Prostate gland (tissue), 2 donors: ENCODE results near the gene KCNJ11. TPM values are rescaled to one million over a fixed set of nuclear protein-coding genes. Genes with fewer than 3 reads are reported as not detected.

Experiments used
- DNase-seq: peaks from one replicate; pipeline ENCODE4 v3.0.0-alpha.2; 2019; ENCODE audit warnings: low spot score
- H3K27ac ChIP-seq, 2 donors: fragments of 200-600 bp; sonication (generic); 2 replicates each; pipeline ENCODE4 v1.5.1; 2017 to 2019
- H3K27me3 ChIP-seq: fragments of 200-600 bp; sonication (generic); replicated peaks from 2 replicates; pipeline ENCODE4 v1.5.1; 2019; ENCODE audit not compliant: insufficient read depth
- H3K36me3 ChIP-seq, 2 donors: fragments of 200-600 bp; sonication (generic); 1 replicate in 1 of 2; 2 replicates in 1 of 2; pipeline versions ENCODE4 v1.5.1 to v1.8.1; 2017 to 2019
- H3K4me1 ChIP-seq: fragments of 200-600 bp; sonication (generic); replicated peaks from 2 replicates; pipeline ENCODE4 v1.5.1; 2019
- H3K4me3 ChIP-seq, 2 donors: fragments of 200-600 bp; sonication (generic); 2 replicates each; pipeline ENCODE4 v1.5.1; 2017 to 2019
- H3K9me3 ChIP-seq: fragments of 200-600 bp; sonication (generic); 2 replicates; pipeline ENCODE4 v1.5.1; 2017
- POLR2A ChIP-seq: fragments of 450-650 bp; IDR thresholded peaks from one replicate; pipeline ENCODE4 v1.6.1; 2016; ENCODE audit warnings: antibody characterized with exemption, mild to moderate bottlenecking
- POLR2AphosphoS5 ChIP-seq: sonication (generic); formaldehyde crosslinking; IDR thresholded peaks from one replicate; pipeline ENCODE4 v1.6.1; 2017; ENCODE audit warnings: antibody characterized with exemption
- WGBS: methylation state at CpG from one replicate; pipeline ENCODE4 v1.1.5; 2018; 5-methylcytosine and 5-hydroxymethylcytosine counted together
- intact Hi-C: fragments of 100-400 bp; cut with DNase I; formaldehyde crosslinking; loops from one replicate; pipeline ENCODE4 v1.14.2; 2022
- total RNA-seq, 2 donors: library from RNA; depleted of rRNA; stranded (reverse); fragments of >200 nt; gene quantifications; one replicate each; pipeline ENCODE4 v1.1.0, GENCODE V29; 2016
- TF ChIP-seq, protein P1 (sequence below), 4 experiments: fragments of 200-600 bp in 2 of 4; fragments of 450-650 bp in 2 of 4; sonication (generic) in 2 of 4; IDR thresholded peaks; 1 replicate in 3 of 4; 2 replicates in 1 of 4; pipeline ENCODE4 v1.5.1; 2016 to 2019; ENCODE audit warnings: antibody characterized with exemption in 4 of 4, mild to moderate bottlenecking in 2 of 4, moderate library complexity in 2 of 4

The KCNJ11 gene
- total RNA-seq, 2 donors from 2014 or later, result 5.5 to 10.3 TPM

- H3K27me3 ChIP-seq, result no peaks in the 10 kb centered on the region
- no peak overlapping the region for H3K4me3 ChIP-seq
- intact Hi-C loops, result no loop called here
- no peak for DNase-seq
- WGBS, result 83% methylated on average over 1 of the region's 1 CpG
- H3K36me3 ChIP-seq, result no peaks in the 10 kb centered on the region
- H3K4me1 ChIP-seq, result no peaks in the 10 kb centered on the region
- no peak overlapping the region for H3K27ac ChIP-seq
- H3K9me3 ChIP-seq, result no peaks in the 10 kb centered on the region
- TF ChIP-seq, protein P1, sequence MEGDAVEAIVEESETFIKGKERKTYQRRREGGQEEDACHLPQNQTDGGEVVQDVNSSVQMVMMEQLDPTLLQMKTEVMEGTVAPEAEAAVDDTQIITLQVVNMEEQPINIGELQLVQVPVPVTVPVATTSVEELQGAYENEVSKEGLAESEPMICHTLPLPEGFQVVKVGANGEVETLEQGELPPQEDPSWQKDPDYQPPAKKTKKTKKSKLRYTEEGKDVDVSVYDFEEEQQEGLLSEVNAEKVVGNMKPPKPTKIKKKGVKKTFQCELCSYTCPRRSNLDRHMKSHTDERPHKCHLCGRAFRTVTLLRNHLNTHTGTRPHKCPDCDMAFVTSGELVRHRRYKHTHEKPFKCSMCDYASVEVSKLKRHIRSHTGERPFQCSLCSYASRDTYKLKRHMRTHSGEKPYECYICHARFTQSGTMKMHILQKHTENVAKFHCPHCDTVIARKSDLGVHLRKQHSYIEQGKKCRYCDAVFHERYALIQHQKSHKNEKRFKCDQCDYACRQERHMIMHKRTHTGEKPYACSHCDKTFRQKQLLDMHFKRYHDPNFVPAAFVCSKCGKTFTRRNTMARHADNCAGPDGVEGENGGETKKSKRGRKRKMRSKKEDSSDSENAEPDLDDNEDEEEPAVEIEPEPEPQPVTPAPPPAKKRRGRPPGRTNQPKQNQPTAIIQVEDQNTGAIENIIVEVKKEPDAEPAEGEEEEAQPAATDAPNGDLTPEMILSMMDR (IDR thresholded peaks at IDR 0.05), result no peak
- TF ChIP-seq POLR2AphosphoS5 (no peak), POLR2A (no peak)
Observed at GRCh38 chr11:17347676-17348075, 40.8 kb downstream of the KCNJ11 start.

- H3K36me3 ChIP-seq, result no peaks in the 10 kb centered on the region
- H3K4me3 ChIP-seq, result no peak overlapping the region
- no peaks in the 10 kb centered on the region for H3K27me3 ChIP-seq
- TF ChIP-seq POLR2A (no peak), POLR2AphosphoS5 (no peak)
- TF ChIP-seq, protein P1 (IDR thresholded peaks at IDR 0.05), result no peak
- 86% methylated on average over 1 of the region's 1 CpG for WGBS
- intact Hi-C loops, result no loop called here
- no peaks in the 10 kb centered on the region for H3K4me1 ChIP-seq
- H3K9me3 ChIP-seq, result no peaks in the 10 kb centered on the region
- DNase-seq, result no peak
- no peak overlapping the region for H3K27ac ChIP-seq
Observed at GRCh38 chr11:17343907-17344306, 44.6 kb downstream of the KCNJ11 start.

- TF ChIP-seq POLR2A (no peak), POLR2AphosphoS5 (no peak)
- TF ChIP-seq, protein P1 (IDR thresholded peaks at IDR 0.05), result no peak
- 98% methylated on average over 2 of the region's 2 CpGs for WGBS
- H3K4me1 ChIP-seq, result no peaks in the 10 kb centered on the region
- H3K27me3 ChIP-seq, result no peaks in the 10 kb centered on the region
- H3K4me3 ChIP-seq, result no peak overlapping the region
- DNase-seq, result no peak
- no peak overlapping the region for H3K27ac ChIP-seq
- H3K9me3 ChIP-seq, result no peaks in the 10 kb centered on the region
- no peaks in the 10 kb centered on the region for H3K36me3 ChIP-seq
- intact Hi-C loops, result no loop called here
Observed at GRCh38 chr11:17343257-17343656, 45.2 kb downstream of the KCNJ11 start.

Other genes with a start within 250 kb of the KCNJ11 start
- 10 to 100 TPM; 66.0 to 90.0 TPM for gene PIK3C2A, start 180.7 kb downstream of the KCNJ11 start, total RNA-seq
- 100 to 1,000 TPM in 1 of 2 donors, 10 to 100 TPM in 1; 39.2 to 110 TPM for gene NUCB2, start 111.9 kb downstream of the KCNJ11 start, total RNA-seq
- 1 to 10 TPM in 1 of 2 donors, under 1 TPM in 1; 0.41 to 5.9 TPM for gene NCR3LG1, start 36.9 kb downstream of the KCNJ11 start, total RNA-seq
- gene ABCC8, start 88.2 kb upstream of the KCNJ11 start, total RNA-seq, result 10 to 100 TPM in 1 of 2 donors, 1 to 10 TPM in 1; 5.7 to 10.2 TPM
- not detected for gene USH1C, start 155.8 kb upstream of the KCNJ11 start, total RNA-seq
- under 1 TPM in 1 of 2 donors, not detected in 1; 0.34 TPM for gene OTOG, start 158.6 kb upstream of the KCNJ11 start, total RNA-seq